Mammary epithelial cell (primary cell): Measurements from ENCODE around the gene GSTCD.

Experiments
- EZH2 ChIP-seq: IDR thresholded peaks from 2 replicates; pipeline ENCODE4 v1.6.1; 2012; ENCODE audit warnings: low read length, inconsistent platforms, borderline replicate concordance
- TF ChIP-seq, protein P1 (sequence below), 2 donors: IDR thresholded peaks in 1 of 2; conservative IDR thresholded peaks in 1 of 2; 2 replicates each; pipeline ENCODE4 v1.5.1; 2011 to 2012; ENCODE audit warnings: inconsistent platforms in 2 of 2, low read length in 2 of 2, mild to moderate bottlenecking in 2 of 2, control low read depth in 1 of 2, low read depth in 1 of 2; ENCODE audit not compliant: insufficient read depth in 1 of 2; ENCODE audit errors: extremely low read depth in 1 of 2

DNA sequence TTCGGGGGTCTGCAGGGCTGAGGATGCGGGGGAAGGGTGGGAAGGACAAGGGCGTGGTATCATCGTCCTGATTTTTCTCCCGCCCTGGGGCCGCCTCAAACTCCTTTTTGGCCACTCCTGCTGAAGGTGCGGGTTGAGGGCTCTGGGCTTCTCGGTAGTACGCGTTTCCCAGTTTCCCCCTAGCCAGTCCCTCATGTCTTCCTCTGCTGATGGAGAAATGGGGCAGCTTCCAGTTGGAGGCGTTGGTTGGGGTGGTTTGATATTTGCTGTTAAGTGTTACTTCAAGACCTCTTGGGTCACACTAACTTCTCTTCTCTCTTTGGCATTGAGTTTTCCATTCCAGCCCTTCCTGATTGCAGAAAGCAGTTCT, 482 bp downstream of the GSTCD start:
- TF ChIP-seq, protein P1, sequence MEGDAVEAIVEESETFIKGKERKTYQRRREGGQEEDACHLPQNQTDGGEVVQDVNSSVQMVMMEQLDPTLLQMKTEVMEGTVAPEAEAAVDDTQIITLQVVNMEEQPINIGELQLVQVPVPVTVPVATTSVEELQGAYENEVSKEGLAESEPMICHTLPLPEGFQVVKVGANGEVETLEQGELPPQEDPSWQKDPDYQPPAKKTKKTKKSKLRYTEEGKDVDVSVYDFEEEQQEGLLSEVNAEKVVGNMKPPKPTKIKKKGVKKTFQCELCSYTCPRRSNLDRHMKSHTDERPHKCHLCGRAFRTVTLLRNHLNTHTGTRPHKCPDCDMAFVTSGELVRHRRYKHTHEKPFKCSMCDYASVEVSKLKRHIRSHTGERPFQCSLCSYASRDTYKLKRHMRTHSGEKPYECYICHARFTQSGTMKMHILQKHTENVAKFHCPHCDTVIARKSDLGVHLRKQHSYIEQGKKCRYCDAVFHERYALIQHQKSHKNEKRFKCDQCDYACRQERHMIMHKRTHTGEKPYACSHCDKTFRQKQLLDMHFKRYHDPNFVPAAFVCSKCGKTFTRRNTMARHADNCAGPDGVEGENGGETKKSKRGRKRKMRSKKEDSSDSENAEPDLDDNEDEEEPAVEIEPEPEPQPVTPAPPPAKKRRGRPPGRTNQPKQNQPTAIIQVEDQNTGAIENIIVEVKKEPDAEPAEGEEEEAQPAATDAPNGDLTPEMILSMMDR (conservative IDR thresholded peaks at IDR 0.05 in 1 of 2, IDR thresholded peaks at IDR 0.05 in 1 of 2; ENCODE audit: extremely low read depth in 1 of 2, insufficient read depth in 1 of 2, low read depth in 1 of 2, low read length in 2 of 2) = no peak
- TF ChIP-seq EZH2 = no peak
